IgD-negative memory B cell (primary cell): Measurements from ENCODE around the gene KLRK1. TPM values are rescaled to one million over a fixed set of nuclear protein-coding genes. Genes with fewer than 3 reads are reported as not detected.
A peak's percentile ranks its signal among the peaks of the same experiment; 100 is the strongest.
"Not testable (repeated sequence)": the region's sequence is repeated elsewhere in the genome, so short reads cannot be mapped to it uniquely, and the experiment has no call there.

ENCODE experiments used
- H3K27ac Mint-ChIP-seq, 3 donors: one replicate each; pipeline ENCODE4 v1.8.0; 2020 to 2022; ENCODE audit warnings: mild to moderate bottlenecking in 3 of 3, mixed read lengths in 3 of 3, moderate library complexity in 1 of 3
- H3K27me3 Mint-ChIP-seq: one replicate; pipeline ENCODE4 v1.8.0; 2021; ENCODE audit warnings: mixed read lengths
- H3K36me3 Mint-ChIP-seq: one replicate; pipeline ENCODE4 v1.8.0; 2020; ENCODE audit warnings: mild to moderate bottlenecking, mixed read lengths
- H3K4me1 Mint-ChIP-seq, 3 donors: one replicate each; pipeline ENCODE4 v1.8.0; 2020 to 2022; ENCODE audit warnings: mixed read lengths in 3 of 3, mild to moderate bottlenecking in 1 of 3
- H3K4me3 Mint-ChIP-seq, 4 donors: one replicate each; pipeline ENCODE4 v1.8.0; 2020 to 2022; ENCODE audit warnings: mild to moderate bottlenecking in 4 of 4, mixed read lengths in 4 of 4, moderate library complexity in 3 of 4
- H3K9me3 Mint-ChIP-seq, 3 donors: one replicate each; pipeline ENCODE4 v1.8.0; 2020 to 2021; ENCODE audit warnings: mixed read lengths in 3 of 3, mild to moderate bottlenecking in 1 of 3
- polyA plus RNA-seq: library from polyadenylated mRNA; unstranded; fragments of 300-500 nt; fragmentation: Illumina TruSeq; gene quantifications from one replicate; pipeline ENCODE4 v1.2.3, GENCODE V29; 2021

The KLRK1 gene
- polyA plus RNA-seq, 1 donor from 2014 or later = 15.8 TPM

GRCh38 chr12:10396176-10396575, 6.3 kb upstream of the KLRK1 start:
- H3K27me3 Mint-ChIP-seq, H3K4me3 Mint-ChIP-seq, H3K9me3 Mint-ChIP-seq, H3K36me3 Mint-ChIP-seq: not testable (repeated sequence)
- peaks cover 9 to 28% (median 11%) of the 10 kb centered on the region in 3 donors for H3K4me1 Mint-ChIP-seq
- H3K27ac Mint-ChIP-seq = peak overlapping the region in 2 of 3 donors; percentile 69 to 81

DNA sequence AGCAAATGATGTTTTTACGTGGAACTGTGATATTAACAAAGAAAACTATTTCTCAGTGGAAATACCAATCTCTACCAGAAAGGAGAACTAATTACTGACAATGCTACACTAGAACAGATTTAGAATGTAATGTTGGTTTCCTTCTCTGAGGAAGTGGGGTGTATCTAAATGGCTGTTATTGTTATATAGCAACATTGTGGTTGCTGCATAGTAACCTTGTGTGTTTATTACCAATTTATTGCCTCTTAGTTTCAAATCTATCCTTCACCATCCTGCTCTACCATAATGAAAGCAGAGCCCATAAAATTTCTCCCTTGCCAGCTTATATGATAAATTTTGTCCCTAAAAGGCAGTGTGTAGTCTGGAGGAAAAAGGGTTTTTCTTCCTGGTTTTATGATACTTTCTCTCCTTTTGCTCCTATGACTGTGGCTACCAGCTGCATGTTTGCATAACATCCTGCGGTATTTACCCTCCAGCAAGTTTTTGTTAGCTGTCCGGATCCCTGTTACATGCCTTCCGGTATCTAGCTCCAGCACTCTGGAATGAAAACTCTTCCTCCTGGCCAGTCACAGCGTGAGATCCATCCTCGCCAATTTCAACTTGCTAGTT, 5.7 kb upstream of the KLRK1 start:
- Mint-ChIP-seq H3K27ac (peak overlapping the region; percentile 69 to 81 (median 80)), H3K4me3 (peak overlapping the region in 3 of 4 donors; percentile 2 to 64 (median 59)), H3K27me3 (peaks cover 8% of the 10 kb centered on the region), H3K9me3 (peaks cover 0 to 2% (median 0%) of the 10 kb centered on the region in 3 donors), H3K4me1 (peaks cover 9 to 28% (median 11%) of the 10 kb centered on the region in 3 donors), H3K36me3 (peaks cover 2% of the 10 kb centered on the region)

- Mint-ChIP-seq H3K4me1 (peaks cover 9 to 28% (median 11%) of the 10 kb centered on the region in 3 donors), H3K4me3 (peak overlapping the region in 1 of 4 donors; percentile 64), H3K27ac (peak overlapping the region; percentile 69 to 81 (median 74))
- not testable (repeated sequence) for H3K36me3 Mint-ChIP-seq, H3K27me3 Mint-ChIP-seq, H3K9me3 Mint-ChIP-seq
These were observed 4.8 kb upstream of the KLRK1 start for GRCh38 chr12:10394531-10395152.

DNA sequence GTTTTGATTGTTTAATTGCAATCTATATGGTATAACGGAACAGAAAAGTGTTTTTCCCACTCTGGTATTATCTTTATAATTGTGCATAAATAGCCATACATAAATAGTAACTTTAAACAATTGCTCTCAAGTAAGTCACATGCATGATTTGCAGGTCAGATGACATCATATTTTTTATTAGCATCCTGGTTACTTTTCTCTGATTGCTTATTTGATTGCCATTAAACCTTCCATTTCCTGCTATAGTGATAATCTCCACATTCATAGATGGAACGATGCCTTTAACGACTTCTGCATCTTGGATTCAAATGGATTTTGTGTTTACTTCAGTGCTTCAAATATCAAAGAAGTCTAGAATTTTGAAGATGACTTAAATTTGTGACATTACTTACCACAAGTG, 3.5 kb upstream of the KLRK1 start:
- Mint-ChIP-seq H3K4me1 (peaks cover 9 to 32% (median 11%) of the 10 kb centered on the region in 3 donors), H3K27ac (no peak overlapping the region), H3K4me3 (no peak overlapping the region), H3K27me3 (peaks cover 8% of the 10 kb centered on the region), H3K9me3 (no peaks in the 10 kb centered on the region), H3K36me3 (peaks cover 2% of the 10 kb centered on the region)

DNA sequence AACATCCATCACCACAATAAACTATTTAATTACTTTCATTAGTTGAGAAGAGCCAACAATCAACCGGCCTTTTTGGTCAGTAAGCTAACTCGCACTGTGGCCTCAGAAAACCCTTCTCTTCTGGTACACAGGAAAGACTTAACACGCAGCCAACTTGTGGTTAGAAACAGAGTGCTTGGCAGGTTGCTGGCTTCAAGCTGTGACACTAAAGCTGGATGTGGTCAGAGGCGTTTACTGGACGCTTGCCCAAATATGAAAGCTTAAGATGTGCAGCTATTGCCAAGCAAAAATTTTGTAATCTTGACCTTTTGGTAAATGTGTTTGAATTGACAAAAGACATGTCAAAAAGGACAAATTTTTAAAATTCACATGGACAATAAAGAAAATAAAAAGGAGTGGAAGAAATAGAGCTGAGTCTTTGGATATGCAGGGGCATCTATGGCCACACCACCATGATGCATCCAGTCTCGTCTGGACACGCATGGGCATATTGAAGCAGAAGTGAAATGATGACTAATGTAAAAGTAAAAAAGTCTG, 2.6 kb upstream of the KLRK1 start:
- Mint-ChIP-seq H3K27ac (peak overlapping the region; percentile 22 to 76 (median 55)), H3K4me1 (peaks cover 9 to 32% (median 11%) of the 10 kb centered on the region in 3 donors), H3K9me3 (no peaks in the 10 kb centered on the region), H3K4me3 (no peak overlapping the region), H3K36me3 (peaks cover 2% of the 10 kb centered on the region), H3K27me3 (peaks cover 8% of the 10 kb centered on the region)

DNA sequence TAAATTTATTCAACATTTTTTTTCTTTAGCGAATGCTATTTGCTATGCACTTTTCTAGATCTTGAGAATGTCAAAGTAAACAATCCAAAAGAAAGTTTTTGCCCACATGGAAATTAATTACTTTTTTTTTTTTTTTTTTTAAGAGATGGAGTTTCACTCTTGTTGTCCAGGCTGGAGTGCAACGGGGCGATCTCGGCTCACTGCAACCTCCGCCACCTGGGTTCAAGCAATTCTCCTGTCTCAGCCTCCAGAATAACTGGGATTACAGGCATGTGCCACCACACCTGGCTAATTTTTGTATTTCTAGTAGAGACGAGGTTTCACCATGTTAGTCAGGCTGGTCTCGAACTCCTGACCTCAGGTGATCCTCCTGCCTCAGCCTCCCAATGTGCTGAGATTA, 1.1 kb upstream of the KLRK1 start:
- H3K36me3 Mint-ChIP-seq, H3K4me3 Mint-ChIP-seq, H3K9me3 Mint-ChIP-seq, H3K27me3 Mint-ChIP-seq, H3K27ac Mint-ChIP-seq: not testable (repeated sequence)
- peaks cover 9 to 32% (median 11%) of the 10 kb centered on the region in 3 donors for H3K4me1 Mint-ChIP-seq

DNA sequence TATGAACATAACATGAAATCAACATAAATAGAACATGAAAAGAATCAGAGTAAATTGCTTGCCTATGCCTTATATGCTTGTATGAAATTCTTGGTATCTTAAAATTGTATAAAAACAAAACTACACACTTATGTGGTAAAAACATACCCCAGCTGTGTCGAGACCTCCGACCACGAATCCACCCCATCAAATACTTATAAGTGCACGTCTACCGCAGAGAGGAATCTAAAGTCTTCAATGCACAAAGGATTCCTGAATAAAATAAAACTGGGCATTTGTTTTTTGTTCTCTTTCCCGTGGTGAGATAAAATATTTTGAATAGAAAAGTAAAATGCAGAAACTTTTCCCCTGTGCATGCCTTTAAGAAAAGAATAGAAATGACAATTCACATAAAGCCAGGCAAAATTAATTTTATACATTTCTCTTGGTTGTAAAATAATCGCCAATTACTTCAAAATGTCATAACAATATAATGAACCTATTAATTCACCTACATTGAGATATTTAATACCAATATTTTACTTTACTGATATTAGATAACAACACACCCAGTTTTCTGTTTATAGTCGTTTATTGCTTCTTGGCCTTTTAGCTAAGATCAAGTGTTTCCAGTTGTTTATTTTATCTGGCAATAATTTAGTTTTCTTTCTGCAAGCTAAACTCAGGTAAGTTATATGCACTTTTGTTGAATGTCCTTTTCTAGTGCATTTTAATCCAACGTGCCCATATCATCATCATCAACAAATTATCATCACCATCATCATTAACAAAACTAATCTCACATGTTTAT, 1.0 kb downstream of the KLRK1 start:
- Mint-ChIP-seq H3K36me3 (no peaks in the 10 kb centered on the region), H3K4me1 (peaks cover 0 to 15% (median 2%) of the 10 kb centered on the region in 3 donors), H3K4me3 (peak overlapping the region in 3 of 4 donors; percentile 36 to 69 (median 67)), H3K27me3 (peaks cover 9% of the 10 kb centered on the region), H3K27ac (peak overlapping the region in 1 of 3 donors; percentile 68), H3K9me3 (peaks cover 0 to 4% (median 1%) of the 10 kb centered on the region in 3 donors)

DNA sequence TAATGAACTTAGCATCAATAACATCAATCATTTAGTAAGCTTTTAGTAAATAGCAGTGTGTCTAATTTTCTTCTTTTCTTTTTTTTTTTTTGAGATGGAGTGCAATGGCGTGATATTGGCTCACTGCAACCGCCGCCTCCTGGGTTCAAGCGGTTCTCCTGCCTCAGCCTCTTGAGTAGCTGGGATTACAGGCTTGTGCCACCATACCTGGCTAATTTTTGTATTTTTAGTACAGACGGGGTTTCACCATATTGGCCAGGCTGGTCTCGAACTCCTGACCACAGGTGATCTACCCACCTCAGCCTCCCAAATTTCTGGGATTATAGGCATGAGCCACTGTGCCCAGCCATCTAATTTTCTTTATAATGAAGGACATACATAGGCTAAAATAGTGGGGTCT, 2.3 kb downstream of the KLRK1 start:
- not testable (repeated sequence) for H3K9me3 Mint-ChIP-seq, H3K27me3 Mint-ChIP-seq, H3K36me3 Mint-ChIP-seq
- H3K4me1 Mint-ChIP-seq = peaks cover 0 to 13% (median under 1%) of the 10 kb centered on the region in 3 donors
- H3K27ac Mint-ChIP-seq = peak overlapping the region in 1 of 3 donors; percentile 48
- peak overlapping the region in 1 of 4 donors; percentile 77 for H3K4me3 Mint-ChIP-seq

DNA sequence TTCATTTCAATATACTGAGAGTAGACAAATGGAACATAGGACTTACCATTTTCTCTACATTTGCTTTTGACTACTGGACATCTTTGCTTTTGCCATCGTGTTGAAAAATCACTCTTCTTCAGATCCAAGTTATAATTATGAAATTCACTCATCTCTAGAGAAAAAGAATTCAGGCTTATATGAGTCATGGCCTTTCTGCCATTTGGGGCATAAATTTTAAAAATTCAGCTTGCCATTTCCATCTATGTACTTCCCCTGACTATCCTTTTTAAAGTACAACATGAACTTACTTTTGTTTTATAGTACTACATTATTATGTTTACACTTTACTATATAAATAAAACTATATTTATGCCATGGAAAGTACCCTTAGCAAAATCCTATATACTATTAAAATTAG, 3.0 kb downstream of the KLRK1 start:
- peaks cover 5% of the 10 kb centered on the region for H3K27me3 Mint-ChIP-seq
- peaks cover 0 to 4% (median 1%) of the 10 kb centered on the region in 3 donors for H3K9me3 Mint-ChIP-seq
- H3K4me3 Mint-ChIP-seq = no peak overlapping the region
- peaks cover 0 to 7% (median 0%) of the 10 kb centered on the region in 3 donors for H3K4me1 Mint-ChIP-seq
- H3K36me3 Mint-ChIP-seq = no peaks in the 10 kb centered on the region
- H3K27ac Mint-ChIP-seq = peak overlapping the region in 1 of 3 donors; percentile 32

DNA sequence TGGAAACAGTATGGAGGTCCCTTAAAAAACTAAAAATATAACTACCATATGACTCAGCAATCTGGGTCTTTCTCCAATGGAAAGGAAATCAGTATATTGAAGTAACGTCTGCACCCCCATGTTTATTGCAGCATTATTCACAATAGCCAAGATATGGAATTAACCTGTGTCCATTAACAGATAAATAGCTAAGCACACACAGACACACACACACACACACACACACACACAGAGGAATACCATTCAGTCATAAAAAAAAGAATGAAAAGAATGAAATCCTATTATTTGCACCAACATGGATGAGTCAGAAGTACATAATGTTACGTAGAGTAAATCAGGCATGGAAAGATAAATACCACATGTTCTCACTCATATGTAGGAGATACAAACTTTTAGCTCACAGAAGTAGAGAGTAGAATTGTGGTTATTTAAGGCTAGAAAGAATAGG, 4.7 kb downstream of the KLRK1 start:
- H3K27ac Mint-ChIP-seq = no peak overlapping the region
- H3K4me1 Mint-ChIP-seq = peaks cover 0 to 4% (median 0%) of the 10 kb centered on the region in 3 donors
- H3K9me3 Mint-ChIP-seq = peaks cover 0 to 4% (median 4%) of the 10 kb centered on the region in 3 donors
- peaks cover 4% of the 10 kb centered on the region for H3K27me3 Mint-ChIP-seq
- H3K36me3 Mint-ChIP-seq = no peaks in the 10 kb centered on the region
- H3K4me3 Mint-ChIP-seq = peak overlapping the region in 1 of 4 donors; percentile 20

DNA sequence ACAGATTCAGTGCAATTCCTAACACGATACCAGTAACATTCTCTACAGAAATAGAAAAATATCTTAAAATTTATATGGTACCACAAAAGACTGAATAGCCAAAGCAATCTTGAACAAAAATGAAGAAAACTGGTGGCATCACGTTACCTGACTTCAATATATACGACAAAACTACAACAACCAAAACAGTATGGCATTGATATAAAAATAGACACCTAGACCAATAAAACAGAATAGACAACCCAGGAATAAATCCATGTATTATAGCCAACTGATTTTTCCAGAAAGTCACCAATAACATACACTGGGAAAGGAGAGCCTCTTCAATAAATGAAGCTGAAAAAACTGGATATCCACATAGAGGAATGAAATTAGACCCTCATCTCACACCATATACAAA, 5.7 kb downstream of the KLRK1 start:
- H3K36me3 Mint-ChIP-seq = no peaks in the 10 kb centered on the region
- H3K27ac Mint-ChIP-seq = no peak overlapping the region
- H3K9me3 Mint-ChIP-seq = peaks cover 0 to 4% (median 4%) of the 10 kb centered on the region in 3 donors
- H3K27me3 Mint-ChIP-seq = peaks cover 4% of the 10 kb centered on the region
- no peak overlapping the region for H3K4me3 Mint-ChIP-seq
- H3K4me1 Mint-ChIP-seq = peaks cover 0 to 4% (median 0%) of the 10 kb centered on the region in 3 donors

DNA sequence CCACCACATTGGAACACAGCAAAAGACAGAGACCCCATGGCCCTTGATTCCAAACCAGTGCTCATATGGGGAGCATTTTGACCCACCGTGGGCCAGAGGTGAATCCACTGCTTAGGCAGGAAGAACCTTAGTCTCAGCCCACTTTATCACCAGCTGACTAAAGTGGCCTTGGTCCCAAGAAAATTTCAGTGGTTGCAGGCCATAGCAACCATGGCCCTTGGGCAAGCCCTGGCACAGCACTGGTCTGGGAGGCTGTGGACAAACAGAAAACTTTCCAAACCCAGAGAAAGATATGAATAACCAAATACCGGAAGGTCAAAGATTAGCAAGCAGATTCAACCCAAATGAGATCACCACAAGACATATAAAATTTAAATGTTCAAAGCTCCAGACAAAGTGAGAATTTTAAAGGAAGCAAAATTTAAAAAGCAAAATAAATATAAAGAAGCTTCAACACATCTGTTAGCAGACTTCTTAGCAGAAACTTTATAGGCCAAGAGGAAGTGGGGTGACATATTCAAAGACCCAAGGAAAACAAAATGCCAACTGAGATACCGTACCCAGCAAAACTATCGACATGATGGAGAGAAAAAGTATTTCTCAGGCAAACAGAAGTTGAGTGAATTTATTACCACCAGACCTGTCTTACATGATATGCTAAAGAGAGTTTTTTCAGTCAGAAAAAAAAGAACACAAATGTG, 7.8 kb downstream of the KLRK1 start:
- H3K27ac Mint-ChIP-seq = peak overlapping the region in 1 of 3 donors; percentile 16
- H3K4me3 Mint-ChIP-seq = peak overlapping the region in 1 of 4 donors; percentile 44

GRCh38 chr12:10378737-10379136, 11.1 kb downstream of the KLRK1 start:
- not testable (repeated sequence) for H3K4me1 Mint-ChIP-seq, H3K9me3 Mint-ChIP-seq, H3K36me3 Mint-ChIP-seq, H3K4me3 Mint-ChIP-seq, H3K27me3 Mint-ChIP-seq, H3K27ac Mint-ChIP-seq

More for the DNA sequence above, 7.8 kb downstream of the KLRK1 start:
- H3K9me3 Mint-ChIP-seq = peaks cover 0 to 4% (median 4%) of the 10 kb centered on the region in 3 donors
- H3K36me3 Mint-ChIP-seq = no peaks in the 10 kb centered on the region
- H3K27me3 Mint-ChIP-seq = peaks cover 4% of the 10 kb centered on the region
- no peaks in the 10 kb centered on the region for H3K4me1 Mint-ChIP-seq

DNA sequence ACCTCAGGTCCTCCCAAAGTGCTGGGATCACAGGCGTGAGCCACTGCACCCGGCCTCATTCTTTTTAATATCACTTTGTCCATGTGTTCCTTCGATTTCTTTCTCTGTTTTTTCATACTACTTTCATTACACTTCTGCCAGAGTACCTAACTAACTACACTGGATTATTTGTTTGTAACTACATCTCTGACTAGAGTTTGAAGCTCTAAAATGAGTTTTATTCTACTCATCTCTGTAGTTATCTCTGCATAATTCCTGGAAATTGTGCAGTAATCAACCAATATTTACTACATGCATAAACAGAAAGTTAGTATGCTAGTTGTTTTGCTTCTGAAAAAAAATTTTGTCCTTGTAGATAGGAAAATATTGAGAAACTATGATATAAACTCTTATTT, 15.2 kb downstream of the KLRK1 start:
- no peaks in the 10 kb centered on the region for H3K36me3 Mint-ChIP-seq
- peaks cover 9 to 17% (median 10%) of the 10 kb centered on the region in 3 donors for H3K4me1 Mint-ChIP-seq
- H3K4me3 Mint-ChIP-seq = no peak overlapping the region
- peaks cover 2% of the 10 kb centered on the region for H3K27me3 Mint-ChIP-seq
- no peaks in the 10 kb centered on the region for H3K9me3 Mint-ChIP-seq
- H3K27ac Mint-ChIP-seq = peak overlapping the region in 1 of 3 donors; percentile 11
